Placental pericyte (primary cell): Measurements from ENCODE around the gene ATG3. TPM values are rescaled to one million over a fixed set of nuclear protein-coding genes. Genes with fewer than 3 reads are reported as not detected.

Experiments
- total RNA-seq: library from RNA; depleted of rRNA; stranded (reverse); fragments of >200 nt; gene quantifications from 2 replicates; pipeline ENCODE4 v1.2.3, GENCODE V29; 2012

Gene ATG3
- 74.0 and 84.3 TPM in 2 replicates for total RNA-seq

DNA sequence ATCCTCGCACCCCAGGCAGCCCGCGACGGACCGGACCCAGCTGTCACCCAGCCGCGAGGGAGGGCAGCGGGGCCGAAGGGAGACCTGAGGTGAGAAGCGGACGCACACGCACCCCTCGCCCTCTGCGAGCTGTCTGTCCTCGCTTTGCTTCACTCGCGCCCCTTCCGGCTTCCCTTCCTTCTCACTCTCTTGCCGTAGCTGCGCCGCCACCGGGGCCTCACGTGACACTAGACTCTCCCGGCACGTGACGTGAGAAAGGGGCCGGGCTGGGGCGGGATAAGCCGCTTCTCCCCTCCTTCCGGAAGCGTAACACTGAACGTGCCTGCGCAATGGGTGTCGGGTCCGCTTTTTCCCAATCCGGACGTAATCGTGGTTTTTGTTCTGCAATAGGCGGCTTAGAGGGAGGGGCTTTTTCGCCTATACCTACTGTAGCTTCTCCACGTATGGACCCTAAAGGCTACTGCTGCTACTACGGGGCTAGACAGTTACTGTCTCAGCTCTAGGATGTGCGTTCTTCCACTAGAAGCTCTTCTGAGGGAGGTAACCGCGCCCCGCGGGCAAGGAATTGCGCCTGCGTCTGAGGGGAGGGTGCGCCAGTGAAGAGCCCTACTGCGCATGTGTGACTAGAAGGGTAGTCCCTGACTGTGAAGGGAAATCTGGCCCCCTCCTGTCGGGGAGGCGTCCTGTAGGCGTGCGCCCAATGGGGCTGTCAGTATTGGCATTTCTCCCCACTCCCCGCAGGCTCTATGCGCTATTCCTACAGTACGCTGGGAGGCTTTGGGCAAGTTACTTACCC lies at the start of gene ATG3, which contains the start of gene SLC35A5:
ATG3 (minus strand) TSS at position 229 of the 796 bp plus-strand sequence. CDS start 434 bp downstream, outside the sequence.
SLC35A5 (plus strand) TSS at position 312 of the 796 bp plus-strand sequence. CDS start 1,359 bp downstream, outside the sequence.

DNA sequence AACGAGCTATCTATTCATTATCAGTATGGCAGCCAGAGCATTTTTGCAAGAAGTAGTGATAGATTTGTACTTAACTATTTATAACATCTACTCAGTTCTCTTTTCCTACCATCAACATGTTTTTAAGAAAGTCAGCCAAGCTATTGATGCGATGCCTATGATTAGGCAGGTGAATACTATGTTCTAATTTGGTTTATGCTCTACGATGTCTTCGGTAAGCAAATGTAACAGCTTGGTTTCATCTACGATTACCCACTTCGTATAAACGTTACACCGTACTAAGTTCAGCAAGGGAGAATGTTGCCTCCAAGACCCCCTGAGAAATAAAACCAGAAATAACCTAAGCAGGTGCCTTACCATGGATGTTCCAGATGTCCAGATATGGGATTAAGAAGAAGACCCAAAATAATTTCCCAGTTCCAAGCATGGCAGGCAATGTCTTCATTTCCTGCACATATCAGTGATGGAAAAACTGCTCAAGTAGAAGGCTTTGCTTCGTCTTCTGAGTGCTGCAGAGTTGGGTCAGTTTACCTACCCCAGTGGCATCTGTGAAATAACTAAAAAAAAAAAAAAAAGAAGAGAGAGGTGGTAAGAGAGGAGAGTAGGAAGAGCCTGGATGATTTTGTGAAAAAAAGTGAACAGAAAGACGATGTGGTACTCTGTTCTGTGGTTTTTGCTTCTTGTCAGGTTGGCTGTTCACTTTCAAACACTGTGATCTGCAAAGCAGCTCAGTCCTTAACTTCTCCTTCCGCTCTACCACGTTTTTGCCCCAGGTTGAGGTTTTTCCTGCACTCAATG lies 62.6 kb downstream of the ATG3 start, which contains the start of gene BTLA:
BTLA (minus strand) TSS at position 559 of the 798 bp plus-strand sequence; CDS start at position 445, 114 bp downstream.

Other genes starting within 250 kb of the ATG3 start
- gene CD200, start 228.8 kb downstream of the ATG3 start, total RNA-seq, result 3.7 and 4.6 TPM in 2 replicates
- gene BTLA, start 62.5 kb downstream of the ATG3 start, total RNA-seq, result not detected in 2 replicates
- gene SLC35A5, start 83 bp upstream of the ATG3 start, total RNA-seq, result 39.6 and 47.2 TPM in 2 replicates
- 39.5 and 308 TPM in 2 replicates for gene CCDC80, start 79.2 kb upstream of the ATG3 start, total RNA-seq